HL-60/S4 (cell line): ENCODE results near the gene NPPA.

Experiments used
- in situ Hi-C: fragments of 300-500 bp; cut with MboI; formaldehyde crosslinking; loops from 2 replicates; pipeline ENCODE4 v1.14.3; 2022; ENCODE audit warnings: low sequenced_read_pairs

The NPPA gene

DNA sequence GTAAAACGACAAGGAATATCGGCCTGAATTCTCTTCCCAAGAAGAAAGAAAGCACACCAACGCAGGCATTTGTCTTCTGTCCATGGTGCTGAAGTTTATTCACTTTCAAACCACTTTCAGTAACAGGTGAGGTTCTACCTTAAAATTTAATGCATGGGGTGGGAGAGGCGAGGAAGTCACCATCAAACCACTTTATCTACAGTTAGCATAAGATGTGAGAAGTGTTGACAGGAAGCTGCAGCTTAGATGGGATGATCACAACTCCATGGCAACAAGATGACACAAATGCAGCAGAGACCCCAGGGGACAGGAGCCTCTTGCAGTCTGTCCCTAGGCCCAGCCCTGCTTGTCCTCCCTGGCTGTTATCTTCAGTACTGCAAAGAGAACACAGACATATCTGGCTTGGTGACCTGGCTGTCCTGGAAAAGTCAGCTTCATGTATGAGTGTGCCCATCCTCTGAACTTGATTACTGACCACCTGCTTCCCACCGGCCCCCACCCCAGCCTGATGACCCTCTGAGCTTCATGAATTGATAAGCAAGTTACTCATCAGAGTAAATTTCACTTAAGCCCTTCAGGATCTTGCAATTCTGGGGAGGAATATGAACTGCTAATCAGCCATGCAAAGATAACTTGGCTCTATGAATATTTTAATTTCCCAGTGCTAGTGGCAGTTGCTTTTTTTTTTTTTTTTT is 1.8 kb downstream of the NPPA start:
- in situ Hi-C loops, result no loop called here

DNA sequence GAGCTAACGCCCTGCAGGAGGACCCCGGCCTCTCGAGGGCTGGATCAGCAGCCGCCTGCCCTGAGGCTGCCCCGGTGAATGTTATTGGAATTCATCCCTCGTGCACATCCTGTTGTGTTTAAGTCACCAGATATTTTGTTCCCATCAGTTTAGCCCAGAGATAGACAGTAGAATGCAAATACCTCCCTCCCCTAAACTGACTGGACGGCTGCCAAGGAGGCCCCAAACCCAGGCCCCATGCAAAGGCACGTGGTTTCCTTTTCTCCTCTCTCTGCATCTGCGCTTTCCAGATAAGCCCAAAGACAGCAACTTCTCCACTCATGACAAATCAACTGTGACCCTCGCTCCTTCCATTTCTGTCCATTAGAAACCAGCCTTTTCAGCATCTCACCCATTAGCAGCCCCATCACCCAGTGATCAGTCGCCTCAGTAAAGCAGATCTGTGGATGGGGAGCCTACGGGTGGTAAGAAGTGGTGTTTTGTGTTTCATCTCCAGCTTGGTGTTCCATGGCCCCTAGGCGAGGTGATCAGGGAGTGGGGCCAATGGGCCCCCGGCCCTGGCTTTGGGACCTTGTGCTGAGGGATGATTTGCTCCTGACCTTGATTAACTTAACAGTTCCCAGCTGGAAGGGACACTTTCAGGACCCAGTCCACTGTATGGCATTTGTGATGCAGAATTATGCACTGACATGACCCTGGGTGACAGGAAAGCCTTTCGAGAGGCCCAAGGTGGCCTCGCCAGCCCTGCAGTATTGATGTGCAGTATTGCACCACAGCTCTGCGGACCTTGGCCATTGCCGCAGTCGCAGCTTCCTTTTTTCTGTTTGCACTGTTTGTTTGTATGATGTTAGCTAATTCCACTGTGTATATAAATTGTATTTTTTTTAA is 5.2 kb downstream of the NPPA start:
- in situ Hi-C loops, result loop anchor here (5.0 kb wide), 1 partner anchor 50 kb away; no protein-coding TSS in a partner anchor

DNA sequence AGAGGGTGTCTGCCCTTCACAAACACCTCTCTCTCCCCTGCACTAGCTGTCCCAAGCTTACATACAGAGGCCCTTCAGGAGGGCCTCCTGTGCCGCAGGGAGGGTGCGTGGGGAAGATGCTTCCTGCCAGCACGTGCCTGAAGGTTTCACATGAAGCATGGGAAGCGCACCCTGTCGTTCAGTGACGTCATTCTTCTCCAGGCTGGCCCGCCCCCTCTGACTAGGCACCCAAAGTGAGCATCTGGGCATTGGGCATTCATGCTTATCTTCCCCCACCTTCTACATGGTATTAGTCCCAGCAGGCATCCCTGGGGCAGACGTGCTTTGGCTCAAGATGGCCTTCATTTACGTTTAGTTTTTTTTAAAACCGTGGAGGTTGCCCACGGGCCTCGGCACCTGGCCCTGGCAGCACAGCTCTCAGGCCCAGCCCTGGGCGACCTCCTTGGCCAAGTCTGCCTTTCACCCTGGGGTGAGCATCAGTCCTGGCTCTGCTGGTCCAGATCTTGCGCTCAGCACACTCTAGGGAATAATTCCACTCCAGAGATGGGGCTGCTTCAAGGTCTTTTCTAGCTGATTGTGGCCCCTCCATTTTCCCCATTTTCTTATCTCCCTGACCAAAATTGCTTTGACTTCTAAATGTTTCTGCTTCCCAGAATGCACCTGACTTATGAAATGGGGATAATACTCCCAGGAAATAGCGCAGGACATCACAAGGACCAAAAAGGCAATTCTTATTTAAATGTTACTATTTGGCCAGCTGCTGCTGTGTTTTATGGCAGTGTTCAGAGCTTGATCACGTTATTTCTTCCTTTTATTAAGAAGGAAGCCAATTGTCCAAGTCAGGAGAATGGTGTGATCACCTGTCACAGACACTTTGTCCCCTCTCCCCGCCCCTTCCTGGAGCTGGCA is 6.1 kb downstream of the NPPA start:
- in situ Hi-C loops, result loop anchor here (5.0 kb wide), 1 partner anchor 51 kb away; no protein-coding TSS in a partner anchor

DNA sequence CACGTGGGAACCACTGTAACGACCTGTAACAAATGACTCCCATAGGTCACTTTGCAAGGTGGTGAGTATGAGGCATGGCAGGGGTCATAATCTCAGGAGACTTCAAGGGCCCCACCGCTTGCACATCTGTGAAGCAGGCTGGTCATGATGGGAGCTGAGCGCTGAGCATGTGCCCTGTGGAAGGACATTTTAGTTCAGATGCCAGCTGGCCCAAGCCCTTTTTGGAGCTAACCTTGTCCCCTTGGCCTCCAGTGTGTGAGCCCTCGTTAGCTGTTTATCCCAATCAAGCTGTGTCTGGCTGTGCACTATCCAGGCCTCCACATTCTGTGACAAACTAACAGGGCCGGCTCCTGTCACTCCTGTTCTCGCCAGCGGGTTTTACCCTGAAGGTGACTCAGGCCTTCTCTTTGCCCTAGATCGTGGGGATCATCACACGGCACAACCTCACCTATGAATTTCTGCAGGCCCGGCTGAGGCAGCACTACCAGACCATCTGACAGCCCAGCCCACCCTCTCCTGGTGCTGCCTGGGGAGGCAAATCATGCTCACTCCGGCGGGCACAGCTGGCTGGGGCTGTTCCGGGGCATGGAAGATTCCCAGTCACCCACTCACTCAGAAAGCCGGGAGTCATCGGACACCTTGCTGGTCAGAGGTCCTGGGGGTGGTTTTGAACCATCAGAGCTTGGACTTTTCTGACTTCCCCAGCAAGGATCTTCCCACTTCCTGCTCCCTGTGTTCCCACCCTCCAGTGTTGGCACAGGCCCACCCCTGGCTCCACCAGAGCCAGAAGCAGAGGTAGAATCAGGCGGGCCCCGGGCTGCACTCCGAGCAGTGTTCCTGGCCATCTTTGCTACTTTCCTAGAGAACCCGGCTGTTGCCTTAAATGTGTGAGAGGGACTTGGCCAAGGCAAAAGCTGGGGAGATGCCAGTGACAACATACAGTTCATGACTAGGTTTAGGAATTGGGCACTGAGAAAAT is 7.6 kb downstream of the NPPA start:
- in situ Hi-C loops, result loop anchor here (5.0 kb wide), 1 partner anchor 52 kb away; no protein-coding TSS in a partner anchor

DNA sequence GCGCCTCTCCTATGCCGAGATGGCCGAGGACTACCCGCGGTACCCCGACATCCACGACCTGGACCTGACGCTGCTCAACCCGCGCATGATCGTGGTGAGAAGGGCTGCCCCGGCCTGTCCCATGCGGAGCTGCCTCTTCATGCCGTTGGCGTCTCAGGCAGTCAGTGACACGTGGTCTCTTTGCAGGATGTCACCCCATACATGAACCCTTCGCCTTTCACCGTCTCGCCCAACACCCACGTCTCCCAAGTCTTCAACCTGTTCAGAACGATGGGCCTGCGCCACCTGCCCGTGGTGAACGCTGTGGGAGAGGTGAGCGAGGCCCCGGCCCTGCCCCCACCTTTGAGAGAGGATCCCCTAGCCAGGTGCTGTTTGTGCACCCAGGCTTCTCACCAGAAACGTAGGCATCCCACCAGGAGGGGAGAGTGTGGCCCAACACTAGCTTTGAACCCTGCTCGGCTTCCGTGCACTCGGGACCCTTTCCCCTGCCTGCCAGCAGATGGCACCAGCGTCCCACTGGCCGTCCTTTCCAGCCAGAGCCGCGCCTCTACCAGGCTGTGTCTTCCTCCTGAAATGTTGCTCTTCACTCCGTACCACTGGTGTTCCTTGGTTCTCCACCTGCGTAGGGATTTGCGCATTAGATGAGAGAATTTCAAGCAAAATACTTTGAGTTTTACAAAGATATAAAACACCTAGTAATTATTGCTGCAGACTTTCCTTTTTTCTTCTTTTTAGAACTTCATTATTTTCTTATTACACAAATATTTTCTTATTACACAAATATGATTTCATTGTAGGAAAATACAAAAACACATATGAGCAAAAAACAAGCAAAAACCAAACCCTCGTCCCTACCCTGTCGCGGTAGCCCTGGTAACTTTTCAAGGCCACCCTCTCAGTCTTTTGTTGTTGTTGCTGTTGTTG is 9.0 kb downstream of the NPPA start:
- in situ Hi-C loops, result no loop called here

DNA sequence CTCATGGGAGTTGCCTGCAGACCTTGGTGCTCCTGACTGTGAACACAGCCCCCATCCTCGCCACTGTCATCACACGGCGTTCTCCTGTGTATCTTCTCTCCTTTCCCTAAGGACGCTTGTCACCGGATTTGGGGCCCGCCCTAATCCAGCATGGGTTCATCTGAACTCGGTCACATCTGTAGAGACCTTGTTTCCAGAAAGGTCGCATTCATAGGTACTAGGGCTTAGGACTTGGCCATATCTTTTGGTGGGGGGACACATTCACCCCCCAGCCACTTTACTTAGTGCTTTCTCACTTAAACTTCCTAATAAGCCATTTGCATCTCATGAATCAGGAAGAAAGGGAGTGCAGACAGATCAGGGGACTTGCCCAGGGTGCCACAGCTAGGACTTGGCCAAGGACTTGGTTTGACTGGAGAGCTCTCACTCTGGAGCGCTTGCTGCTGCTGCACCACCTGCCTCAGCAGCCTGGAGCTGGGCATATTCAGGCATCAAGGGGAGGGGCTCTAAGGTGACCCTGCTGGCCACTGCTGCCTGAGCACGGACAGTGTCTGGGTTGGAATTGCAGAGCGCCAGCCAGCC is 9.7 kb downstream of the NPPA start:
- in situ Hi-C loops, result no loop called here

DNA sequence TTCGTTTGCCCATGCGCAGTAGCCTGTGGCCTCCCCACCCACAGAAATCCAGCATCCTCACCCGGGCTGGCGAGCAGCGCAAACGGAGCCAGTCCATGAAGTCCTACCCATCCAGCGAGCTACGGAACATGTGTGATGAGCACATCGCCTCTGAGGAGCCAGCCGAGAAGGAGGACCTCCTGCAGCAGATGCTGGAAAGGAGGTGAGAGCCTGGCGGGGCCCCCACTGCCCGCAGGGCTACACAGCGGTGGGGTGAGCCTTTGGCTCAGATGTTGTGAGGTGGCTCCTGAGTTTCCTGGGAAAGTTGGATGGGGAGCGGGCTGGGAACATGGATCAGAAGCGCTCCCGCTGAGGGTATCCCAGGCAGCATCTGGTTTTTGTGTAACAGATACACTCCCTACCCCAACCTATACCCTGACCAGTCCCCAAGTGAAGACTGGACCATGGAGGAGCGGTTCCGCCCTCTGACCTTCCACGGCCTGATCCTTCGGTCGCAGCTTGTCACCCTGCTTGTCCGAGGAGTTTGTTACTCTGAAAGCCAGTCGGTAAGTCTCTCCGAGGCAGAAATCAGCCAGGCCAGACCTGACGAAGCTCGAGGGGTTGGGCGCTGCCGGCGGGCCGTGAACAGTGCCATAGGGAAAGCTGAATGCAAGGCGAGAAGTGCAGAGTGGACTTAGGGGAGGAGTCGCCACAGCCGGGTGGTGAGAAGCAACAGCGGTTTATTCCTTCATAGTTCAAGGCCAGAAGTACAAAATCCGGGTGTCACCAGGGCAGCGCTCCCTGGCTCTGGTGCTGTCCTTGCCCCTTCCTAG is 10.4 kb downstream of the NPPA start:
- in situ Hi-C loops, result no loop called here

DNA sequence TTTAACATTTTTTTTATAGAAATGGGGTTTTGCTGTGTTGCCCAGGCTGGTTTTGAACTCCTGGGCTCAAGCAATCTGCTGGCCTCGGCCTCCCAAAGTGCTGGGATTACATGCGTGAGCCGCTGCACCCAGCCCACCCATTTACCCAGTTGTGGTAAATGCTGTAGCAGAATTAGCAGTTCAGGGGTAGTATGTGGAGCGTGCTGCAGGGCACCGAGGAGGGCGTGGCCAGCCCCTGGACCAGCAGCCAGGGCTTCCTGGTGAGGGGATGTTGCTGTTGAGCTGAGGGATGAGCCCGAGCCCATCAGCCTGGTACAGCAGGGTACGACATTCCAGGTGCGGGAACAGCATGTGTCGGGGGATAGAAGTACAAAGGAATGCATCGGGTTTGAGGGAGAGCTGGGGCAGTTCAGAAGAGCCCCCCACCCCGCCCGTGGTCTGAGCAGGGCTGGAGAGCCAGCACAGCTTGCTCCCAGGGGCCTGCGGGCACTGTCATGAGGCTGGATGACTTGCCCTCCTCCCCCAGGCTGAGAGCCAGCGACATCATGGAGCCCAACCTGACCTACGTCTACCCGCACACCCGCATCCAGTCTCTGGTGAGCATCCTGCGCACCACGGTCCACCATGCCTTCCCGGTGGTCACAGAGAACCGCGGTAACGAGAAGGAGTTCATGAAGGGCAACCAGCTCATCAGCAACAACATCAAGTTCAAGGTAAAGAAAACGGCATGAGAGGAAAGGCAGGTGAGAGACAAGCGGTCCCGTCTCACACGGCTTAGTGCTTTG is 11.9 kb downstream of the NPPA start:
- in situ Hi-C loops, result no loop called here

DNA sequence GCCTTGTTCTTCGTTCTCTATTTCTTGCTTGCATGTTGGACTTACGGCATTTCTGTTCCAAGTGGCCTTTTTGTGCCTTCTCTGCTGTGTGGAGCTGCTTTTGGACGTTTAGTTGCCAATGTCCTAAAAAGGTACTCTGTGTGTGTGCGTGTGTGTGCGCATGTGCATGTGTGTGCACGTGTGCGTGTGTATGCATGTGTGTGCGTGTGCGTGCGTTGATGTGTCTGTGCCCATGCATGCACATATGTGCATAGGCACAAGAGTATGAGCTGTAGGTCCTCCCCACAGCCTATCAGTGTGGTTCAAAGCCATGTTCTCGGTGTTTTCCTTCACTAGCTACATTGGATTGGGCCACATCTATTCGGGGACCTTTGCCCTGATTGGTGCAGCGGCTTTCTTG is 13.7 kb downstream of the NPPA start:
- in situ Hi-C loops, result no loop called here

DNA sequence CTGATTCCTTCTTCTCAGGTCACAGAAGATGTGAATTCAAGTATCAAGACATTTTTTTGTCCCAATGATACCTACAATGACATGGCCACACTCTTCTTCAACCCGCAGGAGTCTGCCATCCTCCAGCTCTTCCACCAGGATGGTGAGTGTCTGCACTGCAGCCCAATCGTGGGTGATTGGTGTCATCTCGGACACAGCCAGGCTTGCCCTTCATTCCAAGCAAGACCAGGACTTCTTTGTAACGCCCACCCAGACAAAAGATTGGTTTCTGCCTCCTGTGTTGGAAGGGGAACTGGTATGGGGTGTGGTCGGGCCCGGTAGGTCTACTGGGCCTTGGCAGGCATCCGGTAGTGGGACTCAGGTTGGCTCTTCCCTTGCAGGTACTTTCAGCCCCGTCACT is 14.1 kb downstream of the NPPA start:
- in situ Hi-C loops, result no loop called here

DNA sequence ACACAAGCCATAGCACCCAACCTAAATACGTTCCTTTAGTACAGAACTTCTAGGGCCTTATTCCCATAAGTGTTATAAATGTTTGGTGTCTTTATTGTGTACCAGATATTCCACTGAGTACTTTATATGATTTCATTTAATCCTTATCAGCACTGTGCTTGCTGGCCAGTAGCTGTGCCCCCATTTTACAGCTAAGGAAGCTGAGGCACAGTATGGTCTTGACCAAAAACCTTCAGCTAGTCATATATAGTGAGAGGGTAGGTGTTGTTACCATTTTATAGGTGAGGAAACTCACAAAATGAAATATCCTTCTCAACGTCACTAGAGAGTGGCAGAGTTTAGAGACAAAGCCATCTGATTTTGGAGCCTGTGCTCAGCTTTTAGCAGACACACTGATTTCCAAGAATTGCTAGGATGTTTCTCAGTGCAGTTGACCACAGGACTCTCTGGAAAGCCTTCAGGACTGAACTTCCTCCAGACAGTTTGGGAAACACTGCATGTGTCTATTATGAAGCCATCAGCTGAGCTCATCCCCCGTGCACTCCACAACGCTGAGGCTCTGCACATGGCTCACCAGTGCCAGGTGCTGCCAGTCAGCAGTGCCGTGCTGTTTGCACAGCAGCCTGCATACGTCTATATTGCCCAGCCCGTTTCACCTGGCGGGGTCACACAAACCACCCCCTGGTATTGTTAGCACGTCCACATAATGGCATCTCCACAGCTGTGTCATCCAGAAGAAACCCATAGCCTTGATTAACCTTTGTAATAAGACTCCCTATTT is 15.4 kb downstream of the NPPA start:
- in situ Hi-C loops, result no loop called here

DNA sequence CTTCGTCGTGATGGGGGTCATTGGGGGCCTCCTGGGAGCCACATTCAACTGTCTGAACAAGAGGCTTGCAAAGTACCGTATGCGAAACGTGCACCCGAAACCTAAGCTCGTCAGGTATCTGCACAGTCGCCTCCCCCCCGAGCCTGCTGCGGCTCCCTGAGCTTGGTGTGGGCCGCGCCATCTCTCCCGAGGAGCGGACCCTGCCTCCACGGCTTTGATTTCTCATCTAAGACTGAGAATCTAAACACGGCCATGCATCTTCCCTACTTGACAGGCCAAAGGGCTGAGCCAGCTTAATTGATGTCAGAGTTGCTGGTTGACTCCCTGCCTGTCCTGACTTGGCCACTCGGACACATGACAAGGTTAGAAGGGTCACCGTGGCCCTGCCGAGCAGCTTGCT is 19.1 kb downstream of the NPPA start:
- in situ Hi-C loops, result no loop called here

DNA sequence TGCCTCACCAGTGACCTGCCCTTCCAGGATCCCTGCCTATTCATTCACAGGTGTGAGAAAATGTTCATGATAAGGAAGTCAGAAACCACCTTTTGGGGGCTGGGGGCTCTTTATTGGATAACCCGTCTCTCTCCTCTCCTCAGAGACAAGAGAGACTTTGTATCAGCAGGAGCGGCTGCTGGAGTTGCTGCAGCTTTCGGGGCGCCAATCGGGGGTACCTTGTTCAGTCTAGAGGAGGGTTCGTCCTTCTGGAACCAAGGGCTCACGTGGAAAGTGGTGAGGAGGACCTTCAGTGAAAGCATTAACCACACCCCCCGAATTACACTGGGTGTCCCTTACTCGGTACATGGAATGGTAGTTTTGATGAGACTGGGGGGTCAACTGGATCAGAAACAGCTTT is 20.6 kb downstream of the NPPA start:
- in situ Hi-C loops, result no loop called here

DNA sequence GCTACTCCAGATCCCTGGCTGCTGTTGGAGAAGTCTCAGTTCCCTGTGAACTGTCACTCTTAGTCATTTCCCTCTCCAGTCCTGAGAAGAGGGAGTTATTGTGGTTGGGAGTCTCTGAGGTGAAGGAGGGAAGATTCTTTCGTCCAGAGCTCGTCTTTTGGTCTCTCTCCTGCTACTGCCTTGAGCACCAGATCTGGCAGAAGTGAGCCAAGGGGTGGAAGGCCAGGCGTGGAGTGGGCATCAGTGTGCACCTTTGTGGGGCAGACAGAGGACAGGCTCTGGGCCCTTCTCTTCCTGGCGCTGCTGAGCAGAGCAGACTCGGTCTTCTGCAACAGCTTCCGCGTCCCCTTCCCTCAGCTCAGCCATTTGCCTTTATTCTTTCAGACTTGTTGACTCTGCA is 22.5 kb downstream of the NPPA start:
- in situ Hi-C loops, result no loop called here

DNA sequence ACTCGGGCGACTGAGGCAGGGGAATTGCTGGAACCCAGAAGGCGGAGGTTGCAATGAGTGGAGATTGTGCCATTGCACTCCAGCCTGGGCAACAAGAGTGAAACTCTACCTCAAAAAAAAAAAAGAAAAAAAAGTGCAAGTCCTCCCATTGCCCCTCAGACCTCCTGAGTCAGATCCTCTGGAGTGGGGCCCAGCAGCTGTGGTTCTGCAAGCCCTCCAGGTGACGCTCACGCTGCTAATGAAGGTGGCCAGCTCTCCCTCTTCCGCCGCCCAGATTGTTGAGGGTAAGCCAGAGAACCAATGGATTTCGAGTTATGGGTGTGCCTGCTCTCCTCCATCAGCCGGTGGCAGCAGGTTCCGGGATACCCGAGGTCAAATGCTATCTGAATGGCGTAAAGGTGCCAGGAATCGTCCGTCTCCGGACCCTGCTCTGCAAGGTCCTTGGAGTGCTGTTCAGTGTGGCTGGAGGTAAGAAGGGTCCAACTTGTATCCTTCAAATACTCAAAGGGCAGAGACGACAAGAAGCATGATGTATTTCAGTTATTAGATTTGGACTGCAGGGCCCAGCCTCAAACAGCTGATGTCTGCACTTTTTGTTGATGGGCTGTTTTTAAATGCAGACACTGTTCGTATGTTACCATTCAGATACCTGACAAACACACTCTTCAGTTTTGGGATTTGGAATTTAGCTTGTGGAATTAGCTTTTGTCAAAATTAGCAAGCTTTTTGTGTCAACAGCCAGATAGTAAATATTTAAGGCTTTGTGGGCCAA is 24.0 kb downstream of the NPPA start:
- in situ Hi-C loops, result no loop called here
